Kidney (tissue), 14 donors: ENCODE measurements around the gene EMP1. TPM values are rescaled to one million over a fixed set of nuclear protein-coding genes. Genes with fewer than 3 reads are reported as not detected.

Experiments used
- DNase-seq, 5 donors: peaks; one replicate each; pipeline ENCODE4 v3.0.0-alpha.2; 2013 to 2020
- FAIRE-seq: peaks from 2 replicates; lab custom pipeline; 2012; peaks lifted over from hg19 to GRCh38; lab: Jason Lieb, UNC
- H3K27ac ChIP-seq, 2 donors: one replicate each; pipeline ENCODE4 v1.7.0; 2013; ENCODE audit warnings: low read depth in 2 of 2, low read length in 2 of 2, inconsistent platforms in 1 of 2
- H3K27me3 ChIP-seq: one replicate; pipeline ENCODE4 v1.7.1; 2013; ENCODE audit warnings: low read length, inconsistent platforms; ENCODE audit not compliant: control insufficient read depth, insufficient read depth
- H3K36me3 ChIP-seq, 3 donors: one replicate each; pipeline versions ENCODE4 v1.7.0 to v1.7.1; 2013; ENCODE audit warnings: low read length in 3 of 3, control low read depth in 1 of 3, inconsistent platforms in 1 of 3; ENCODE audit not compliant: insufficient read depth in 3 of 3, control insufficient read depth in 2 of 3
- H3K4me1 ChIP-seq, 3 donors: one replicate each; pipeline versions ENCODE4 v1.7.0 to v1.7.1; 2013; ENCODE audit warnings: low read length in 3 of 3, inconsistent platforms in 1 of 3, low read depth in 1 of 3; ENCODE audit not compliant: control insufficient read depth in 2 of 3, insufficient read depth in 2 of 3
- H3K4me3 ChIP-seq, 3 donors: one replicate each; pipeline versions ENCODE4 v1.7.0 to v1.8.1; 2013; ENCODE audit warnings: low read length in 3 of 3, control low read depth in 1 of 3, inconsistent platforms in 1 of 3
- H3K9ac ChIP-seq, 3 donors: one replicate each; pipeline versions ENCODE4 v1.7.0 to v1.7.1; 2013; ENCODE audit warnings: low read length in 3 of 3, control low read depth in 1 of 3, inconsistent platforms in 1 of 3
- H3K9me3 ChIP-seq, 3 donors: one replicate each; pipeline versions ENCODE4 v1.7.0 to v1.7.1; 2013; ENCODE audit warnings: low read length in 3 of 3, control low read depth in 1 of 3, inconsistent platforms in 1 of 3; ENCODE audit not compliant: control insufficient read depth in 2 of 3, insufficient read depth in 1 of 3
- CTCF ChIP-seq: IDR thresholded peaks from 3 replicates; pipeline ENCODE4 v1.5.1; 2012; ENCODE audit warnings: mild to moderate bottlenecking, moderate library complexity, borderline replicate concordance; ENCODE audit not compliant: insufficient read depth; ENCODE audit errors: extremely low read depth
- intact Hi-C: fragments of 100-400 bp; cut with DNase I; formaldehyde crosslinking; loops from one replicate; pipeline ENCODE4 v1.11.1; 2022
- polyA plus RNA-seq: library from polyadenylated mRNA; stranded (reverse); fragments of 350-450 nt; fragmentation: Illumina TruSeq; extraction: RNeasy Lipid Tissue Mini Kit (QIAGEN cat#74804); gene quantifications from one replicate; pipeline ENCODE4 v1.2.3, GENCODE V29; 2014; ENCODE audit warnings: low read depth, low replicate concordance; ENCODE audit not compliant: insufficient read depth
- total RNA-seq: library from RNA; stranded (reverse); fragmentation: NEBNext Ultra II Directional; extraction: Animal tissue kit (Norgen Biotek cat#: 25700); gene quantifications from one replicate; pipeline ENCODE4 v1.2.1, GENCODE V29; 2021
- donor health status: control.
- donor health status: control.
- donor health status: control.
- donor health status: control.
- donor health status: control.
- donor health status: DM: yes; HTN: yes; CAD: no.
- donor health status: Normal renal cell carcinoma (clear cell type).

The EMP1 gene
- total and polyA plus RNA-seq, 2 donors from 2014 or later: 45.1 to 431 TPM

- Histone ChIP-seq H3K27ac (no peak overlapping the region), H3K27me3 (no peaks in the 10 kb centered on the region), H3K4me1 (peaks cover 0 to 5% (median 0%) of the 10 kb centered on the region in 3 donors), H3K36me3 (no peaks in the 10 kb centered on the region), H3K9me3 (no peaks in the 10 kb centered on the region), H3K4me3 (no peak overlapping the region), H3K9ac (no peak overlapping the region)
- intact Hi-C loops: no loop called here
- no peak for TF ChIP-seq CTCF
- FAIRE-seq (no peak), DNase-seq (peak in 1 of 5 donors; percentile 16)
These were observed 13.6 kb upstream of the EMP1 start for GRCh38 chr12:13182881-13183280.

GRCh38 chr12:13183620-13184019 lies 12.9 kb upstream of the EMP1 start:
- FAIRE-seq: no peak
- Histone ChIP-seq H3K4me1 (peaks cover 0 to 5% (median 0%) of the 10 kb centered on the region in 3 donors), H3K4me3 (no peak overlapping the region), H3K9ac (no peak overlapping the region), H3K27me3 (no peaks in the 10 kb centered on the region), H3K27ac (no peak overlapping the region), H3K9me3 (no peaks in the 10 kb centered on the region), H3K36me3 (no peaks in the 10 kb centered on the region)
- intact Hi-C loops: no loop called here
- no peak for DNase-seq
- no peak for TF ChIP-seq CTCF

GRCh38 chr12:13186302-13186701 lies 10.2 kb upstream of the EMP1 start:
- intact Hi-C loops: no loop called here
- H3K36me3 ChIP-seq: no peaks in the 10 kb centered on the region
- no peak for FAIRE-seq
- no peak overlapping the region for H3K9ac ChIP-seq
- H3K4me3 ChIP-seq: no peak overlapping the region
- TF ChIP-seq CTCF: no peak
- peak in 1 of 5 donors; percentile 30 for DNase-seq
- H3K27ac ChIP-seq: no peak overlapping the region
- no peaks in the 10 kb centered on the region for H3K4me1 ChIP-seq
- H3K9me3 ChIP-seq: no peaks in the 10 kb centered on the region
- H3K27me3 ChIP-seq: no peaks in the 10 kb centered on the region

GRCh38 chr12:13187399-13187798 lies 9.1 kb upstream of the EMP1 start:
- no peak for TF ChIP-seq CTCF
- Histone ChIP-seq H3K27ac (no peak overlapping the region), H3K27me3 (no peaks in the 10 kb centered on the region), H3K4me3 (no peak overlapping the region), H3K4me1 (no peaks in the 10 kb centered on the region), H3K9ac (no peak overlapping the region), H3K9me3 (no peaks in the 10 kb centered on the region), H3K36me3 (no peaks in the 10 kb centered on the region)
- FAIRE-seq (no peak), DNase-seq (peak in 1 of 5 donors; percentile 17)
- intact Hi-C loops: no loop called here
